ENCODE results near the gene SHKBP1.

Gene SHKBP1

GRCh38 chr19:40603389-40604170 is 26.9 kb downstream of the SHKBP1 start:
- DNase-seq: peak; percentile 99

GRCh38 chr19:40604171-40604646 is 27.5 kb downstream of the SHKBP1 start:
- DNase-seq: no peak

GRCh38 chr19:40604647-40605215 is 28.1 kb downstream of the SHKBP1 start:
- DNase-seq: peak; percentile 71

GRCh38 chr19:40605216-40605971 is 28.7 kb downstream of the SHKBP1 start:
- DNase-seq: peak; percentile 93

- DNase-seq: no peak
These were observed 30.9 kb downstream of the SHKBP1 start for GRCh38 chr19:40607311-40608239.

GRCh38 chr19:40608240-40608621 is 31.6 kb downstream of the SHKBP1 start:
- no peak for DNase-seq

- no peak for DNase-seq
These were observed 32.3 kb downstream of the SHKBP1 start for GRCh38 chr19:40608957-40609356.

GRCh38 chr19:40609561-40610395 is 33.1 kb downstream of the SHKBP1 start:
- DNase-seq: peak; percentile 95

GRCh38 chr19:40610396-40611064 is 33.9 kb downstream of the SHKBP1 start:
- peak; percentile 86 for DNase-seq

- peak; percentile 74 for DNase-seq
These were observed 34.4 kb downstream of the SHKBP1 start for GRCh38 chr19:40611096-40611495.

- no peak for DNase-seq
These were observed 35.4 kb downstream of the SHKBP1 start for GRCh38 chr19:40611900-40612698.

- DNase-seq: peak; percentile 89
These were observed 36.4 kb downstream of the SHKBP1 start for GRCh38 chr19:40612831-40613689.

GRCh38 chr19:40613690-40614621 is 37.3 kb downstream of the SHKBP1 start:
- peak; percentile 95 for DNase-seq

GRCh38 chr19:40614622-40615411 is 38.1 kb downstream of the SHKBP1 start:
- DNase-seq: peak; percentile 97

- no peak for DNase-seq
These were observed 39.5 kb downstream of the SHKBP1 start for GRCh38 chr19:40616178-40616577.

- no peak for DNase-seq
These were observed 40.3 kb downstream of the SHKBP1 start for GRCh38 chr19:40616941-40617340.

- no peak for DNase-seq
These were observed 41.3 kb downstream of the SHKBP1 start for GRCh38 chr19:40617961-40618360.
